GM23338 (cell line): Measurements from ENCODE around the gene ROR1. TPM values are rescaled to one million over a fixed set of nuclear protein-coding genes. Genes with fewer than 3 reads are reported as not detected.
"Not testable (repeated sequence)": the region's sequence is repeated elsewhere in the genome, so short reads cannot be mapped to it uniquely, and the experiment has no call there.

ENCODE experiments used
- ATAC-seq: fragments of 200-7000 bp; cut with Tn5 transposase; 3 replicates; pipeline ENCODE4 v1.9.1; 2020
- DNase-seq: peaks from one replicate; pipeline ENCODE4 v3.0.0-alpha.2; 2015; ENCODE audit warnings: low spot score
- H2AFZ ChIP-seq: fragments of 200-600 bp; sonication (generic); 2 replicates; pipeline ENCODE4 v1.8.0; 2016; ENCODE audit warnings: antibody characterized with exemption, mild to moderate bottlenecking, moderate library complexity
- H3F3A ChIP-seq: fragments of 200-600 bp; sonication (generic); replicated peaks from 2 replicates; pipeline ENCODE4 v1.8.0; 2017; ENCODE audit warnings: antibody characterized with exemption, mixed run types, low read depth
- H3K27ac ChIP-seq: fragments of 200-600 bp; sonication (generic); 2 replicates; pipeline ENCODE4 v1.6.1; 2016; ENCODE audit warnings: low read depth
- H3K27me3 ChIP-seq: fragments of 200-600 bp; sonication (generic); 2 replicates; pipeline ENCODE4 v1.8.0; 2016; ENCODE audit warnings: mild to moderate bottlenecking, mixed run types, moderate library complexity; ENCODE audit not compliant: insufficient read depth
- H3K36me3 ChIP-seq: fragments of 200-600 bp; sonication (generic); 2 replicates; pipeline ENCODE4 v1.8.0; 2016; ENCODE audit warnings: mild to moderate bottlenecking; ENCODE audit not compliant: insufficient read depth
- H3K4me1 ChIP-seq: fragments of 200-600 bp; sonication (generic); 2 replicates; pipeline ENCODE4 v1.8.0; 2016; ENCODE audit warnings: mild to moderate bottlenecking, moderate library complexity; ENCODE audit not compliant: insufficient read depth
- H3K4me2 ChIP-seq: fragments of 200-600 bp; sonication (generic); 2 replicates; pipeline ENCODE4 v1.7.1; 2017; ENCODE audit warnings: mixed run types
- H3K4me3 ChIP-seq: fragments of 200-600 bp; sonication (generic); 2 replicates; pipeline ENCODE4 v1.6.1; 2016; ENCODE audit warnings: mixed run types
- H3K79me2 ChIP-seq: fragments of 200-600 bp; sonication (generic); replicated peaks from 2 replicates; pipeline ENCODE4 v1.8.0; 2017; ENCODE audit warnings: mild to moderate bottlenecking; ENCODE audit not compliant: insufficient read depth
- H3K9me2 ChIP-seq: fragments of 200-600 bp; sonication (generic); 2 replicates; pipeline ENCODE4 v1.8.0; 2017; ENCODE audit not compliant: insufficient read depth
- H4K20me1 ChIP-seq: fragments of 200-600 bp; sonication (generic); replicated peaks from 2 replicates; pipeline ENCODE4 v1.8.0; 2017; ENCODE audit warnings: mild to moderate bottlenecking; ENCODE audit not compliant: insufficient read depth
- H3K27ac Mint-ChIP-seq: 2 replicates; pipeline ENCODE4 v1.8.0; 2020; ENCODE audit warnings: inconsistent platforms, mild to moderate bottlenecking, moderate library complexity, mixed read lengths
- H3K27me3 Mint-ChIP-seq: 3 replicates; pipeline ENCODE4 v1.8.0; 2022; ENCODE audit warnings: low read depth, mild to moderate bottlenecking, moderate library complexity, mixed read lengths, inconsistent platforms; ENCODE audit not compliant: insufficient read depth, poor library complexity
- H3K36me3 Mint-ChIP-seq: 3 replicates; pipeline ENCODE4 v1.8.0; 2021; ENCODE audit warnings: low read depth, mild to moderate bottlenecking, inconsistent platforms, moderate library complexity, mixed read lengths
- H3K4me1 Mint-ChIP-seq: 3 replicates; pipeline ENCODE4 v1.8.0; 2020; ENCODE audit warnings: mild to moderate bottlenecking, inconsistent platforms, mixed read lengths
- H3K4me3 Mint-ChIP-seq: 3 replicates; pipeline ENCODE4 v1.8.0; 2021; ENCODE audit warnings: moderate library complexity, mild to moderate bottlenecking, inconsistent platforms, mixed read lengths
- H3K9me3 Mint-ChIP-seq: 3 replicates; pipeline ENCODE4 v1.8.0; 2020; ENCODE audit warnings: moderate library complexity, mild to moderate bottlenecking, inconsistent platforms, mixed read lengths
- JUNB ChIP-seq: IDR thresholded peaks from one replicate; pipeline ENCODE4 v1.6.1; 2016; ENCODE audit warnings: antibody characterized with exemption; ENCODE audit not compliant: unreplicated experiment
- STAT1 ChIP-seq: IDR thresholded peaks from one replicate; pipeline ENCODE4 v1.6.1; 2016; ENCODE audit warnings: antibody characterized with exemption; ENCODE audit not compliant: unreplicated experiment
- polyA plus RNA-seq: library from polyadenylated mRNA; unstranded; fragments of >200 nt; fragmentation: Nextera tagmentation; extraction: Ambion mirVana; gene quantifications from 2 replicates; pipeline ENCODE4 v1.2.1, GENCODE V29; 2016
- total RNA-seq: library from RNA; depleted of rRNA; stranded (reverse); fragments of >200 nt; shearing (Covaris generic); gene quantifications from 2 replicates; pipeline ENCODE4 v1.2.3, GENCODE V29; 2014
- TF ChIP-seq, protein P1 (sequence below): IDR thresholded peaks from 2 replicates; pipeline ENCODE4 v1.6.1; 2016; ENCODE audit warnings: antibody characterized with exemption
- TF ChIP-seq, protein P2 (sequence below): fragments of 250-450 bp; sonication (Bioruptor Pico); IDR thresholded peaks from 2 replicates; pipeline ENCODE4 v1.5.0; 2020; ENCODE audit warnings: mild to moderate bottlenecking, moderate library complexity

ROR1 gene
- total and polyA plus RNA-seq, 2 experiments from 2014 or later, result 59.7 to 96.0 TPM

DNA sequence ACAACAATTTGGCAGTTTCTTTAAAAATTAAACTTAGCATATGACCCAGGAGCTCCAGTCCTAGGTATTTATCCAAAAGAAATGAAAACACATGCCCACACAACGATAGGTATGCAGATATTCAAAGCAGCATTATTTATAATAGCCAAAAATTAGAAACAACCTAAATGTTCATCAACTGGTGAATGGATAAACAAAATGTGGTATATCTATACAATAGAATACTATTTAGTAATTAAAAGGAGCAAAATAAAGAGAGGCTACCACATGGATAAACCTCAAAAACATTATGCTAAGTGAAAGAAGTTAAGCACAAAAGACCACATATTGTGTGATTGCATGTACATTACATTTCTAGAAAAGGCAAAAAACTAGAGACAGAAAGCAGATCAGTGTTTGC, 51.3 kb downstream of the ROR1 start (continued):
- TF ChIP-seq, protein P1, sequence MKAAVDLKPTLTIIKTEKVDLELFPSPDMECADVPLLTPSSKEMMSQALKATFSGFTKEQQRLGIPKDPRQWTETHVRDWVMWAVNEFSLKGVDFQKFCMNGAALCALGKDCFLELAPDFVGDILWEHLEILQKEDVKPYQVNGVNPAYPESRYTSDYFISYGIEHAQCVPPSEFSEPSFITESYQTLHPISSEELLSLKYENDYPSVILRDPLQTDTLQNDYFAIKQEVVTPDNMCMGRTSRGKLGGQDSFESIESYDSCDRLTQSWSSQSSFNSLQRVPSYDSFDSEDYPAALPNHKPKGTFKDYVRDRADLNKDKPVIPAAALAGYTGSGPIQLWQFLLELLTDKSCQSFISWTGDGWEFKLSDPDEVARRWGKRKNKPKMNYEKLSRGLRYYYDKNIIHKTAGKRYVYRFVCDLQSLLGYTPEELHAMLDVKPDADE, result no peak
- TF ChIP-seq STAT1 (no peak), JUNB (no peak)
- TF ChIP-seq, protein P2, sequence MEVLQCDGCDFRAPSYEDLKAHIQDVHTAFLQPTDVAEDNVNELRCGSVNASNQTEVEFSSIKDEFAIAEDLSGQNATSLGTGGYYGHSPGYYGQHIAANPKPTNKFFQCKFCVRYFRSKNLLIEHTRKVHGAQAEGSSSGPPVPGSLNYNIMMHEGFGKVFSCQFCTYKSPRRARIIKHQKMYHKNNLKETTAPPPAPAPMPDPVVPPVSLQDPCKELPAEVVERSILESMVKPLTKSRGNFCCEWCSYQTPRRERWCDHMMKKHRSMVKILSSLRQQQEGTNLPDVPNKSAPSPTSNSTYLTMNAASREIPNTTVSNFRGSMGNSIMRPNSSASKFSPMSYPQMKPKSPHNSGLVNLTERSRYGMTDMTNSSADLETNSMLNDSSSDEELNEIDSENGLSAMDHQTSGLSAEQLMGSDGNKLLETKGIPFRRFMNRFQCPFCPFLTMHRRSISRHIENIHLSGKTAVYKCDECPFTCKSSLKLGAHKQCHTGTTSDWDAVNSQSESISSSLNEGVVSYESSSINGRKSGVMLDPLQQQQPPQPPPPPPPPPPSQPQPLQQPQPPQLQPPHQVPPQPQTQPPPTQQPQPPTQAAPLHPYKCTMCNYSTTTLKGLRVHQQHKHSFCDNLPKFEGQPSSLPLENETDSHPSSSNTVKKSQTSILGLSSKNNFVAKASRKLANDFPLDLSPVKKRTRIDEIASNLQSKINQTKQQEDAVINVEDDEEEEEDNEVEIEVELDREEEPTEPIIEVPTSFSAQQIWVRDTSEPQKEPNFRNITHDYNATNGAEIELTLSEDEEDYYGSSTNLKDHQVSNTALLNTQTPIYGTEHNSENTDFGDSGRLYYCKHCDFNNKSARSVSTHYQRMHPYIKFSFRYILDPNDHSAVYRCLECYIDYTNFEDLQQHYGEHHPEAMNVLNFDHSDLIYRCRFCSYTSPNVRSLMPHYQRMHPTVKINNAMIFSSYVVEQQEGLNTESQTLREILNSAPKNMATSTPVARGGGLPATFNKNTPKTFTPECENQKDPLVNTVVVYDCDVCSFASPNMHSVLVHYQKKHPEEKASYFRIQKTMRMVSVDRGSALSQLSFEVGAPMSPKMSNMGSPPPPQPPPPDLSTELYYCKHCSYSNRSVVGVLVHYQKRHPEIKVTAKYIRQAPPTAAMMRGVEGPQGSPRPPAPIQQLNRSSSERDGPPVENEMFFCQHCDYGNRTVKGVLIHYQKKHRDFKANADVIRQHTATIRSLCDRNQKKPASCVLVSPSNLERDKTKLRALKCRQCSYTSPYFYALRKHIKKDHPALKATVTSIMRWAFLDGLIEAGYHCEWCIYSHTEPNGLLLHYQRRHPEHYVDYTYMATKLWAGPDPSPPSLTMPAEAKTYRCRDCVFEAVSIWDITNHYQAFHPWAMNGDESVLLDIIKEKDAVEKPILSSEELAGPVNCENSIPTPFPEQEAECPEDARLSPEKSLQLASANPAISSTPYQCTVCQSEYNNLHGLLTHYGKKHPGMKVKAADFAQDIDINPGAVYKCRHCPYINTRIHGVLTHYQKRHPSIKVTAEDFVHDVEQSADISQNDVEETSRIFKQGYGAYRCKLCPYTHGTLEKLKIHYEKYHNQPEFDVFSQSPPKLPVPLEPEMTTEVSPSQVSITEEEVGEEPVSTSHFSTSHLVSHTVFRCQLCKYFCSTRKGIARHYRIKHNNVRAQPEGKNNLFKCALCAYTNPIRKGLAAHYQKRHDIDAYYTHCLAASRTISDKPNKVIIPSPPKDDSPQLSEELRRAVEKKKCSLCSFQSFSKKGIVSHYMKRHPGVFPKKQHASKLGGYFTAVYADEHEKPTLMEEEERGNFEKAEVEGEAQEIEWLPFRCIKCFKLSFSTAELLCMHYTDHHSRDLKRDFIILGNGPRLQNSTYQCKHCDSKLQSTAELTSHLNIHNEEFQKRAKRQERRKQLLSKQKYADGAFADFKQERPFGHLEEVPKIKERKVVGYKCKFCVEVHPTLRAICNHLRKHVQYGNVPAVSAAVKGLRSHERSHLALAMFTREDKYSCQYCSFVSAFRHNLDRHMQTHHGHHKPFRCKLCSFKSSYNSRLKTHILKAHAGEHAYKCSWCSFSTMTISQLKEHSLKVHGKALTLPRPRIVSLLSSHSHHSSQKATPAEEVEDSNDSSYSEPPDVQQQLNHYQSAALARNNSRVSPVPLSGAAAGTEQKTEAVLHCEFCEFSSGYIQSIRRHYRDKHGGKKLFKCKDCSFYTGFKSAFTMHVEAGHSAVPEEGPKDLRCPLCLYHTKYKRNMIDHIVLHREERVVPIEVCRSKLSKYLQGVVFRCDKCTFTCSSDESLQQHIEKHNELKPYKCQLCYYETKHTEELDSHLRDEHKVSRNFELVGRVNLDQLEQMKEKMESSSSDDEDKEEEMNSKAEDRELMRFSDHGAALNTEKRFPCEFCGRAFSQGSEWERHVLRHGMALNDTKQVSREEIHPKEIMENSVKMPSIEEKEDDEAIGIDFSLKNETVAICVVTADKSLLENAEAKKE (CRISPR knock-in tag), result no peak

DNA sequence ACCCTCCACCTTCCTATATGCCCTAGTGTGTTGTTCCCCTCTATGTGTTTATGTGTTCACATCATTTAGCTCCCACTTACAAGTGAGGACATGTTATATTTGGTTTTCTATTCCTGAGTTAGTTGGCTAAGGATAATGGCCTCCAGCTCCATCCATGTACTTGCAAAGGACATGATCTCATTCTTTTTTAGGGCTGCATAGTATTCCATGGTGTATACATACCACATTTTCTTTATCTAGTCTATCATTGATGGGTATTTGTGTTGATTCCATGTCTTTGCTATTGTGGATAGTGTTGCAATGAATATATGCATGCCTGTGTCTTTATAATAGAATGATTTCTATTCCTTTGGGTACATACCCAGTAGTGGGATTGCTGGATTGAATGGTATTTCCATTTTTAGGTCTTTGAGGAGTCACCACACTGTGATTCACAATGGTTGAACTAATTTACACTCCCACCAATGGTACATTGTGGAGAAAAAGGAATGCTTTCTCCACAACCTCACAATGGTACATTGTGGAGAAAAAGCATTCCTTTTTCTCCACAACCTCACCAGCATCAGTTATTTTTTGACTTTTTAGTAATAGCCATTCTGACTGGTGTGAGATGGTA, 52.5 kb downstream of the ROR1 start:
- peaks cover 100% of the 10 kb centered on the region for H3K79me2 ChIP-seq
- not testable (repeated sequence) for H3K27ac Mint-ChIP-seq

More for the DNA sequence above, 52.5 kb downstream of the ROR1 start:
- H3K4me1 ChIP-seq, result peaks cover 56% of the 10 kb centered on the region
- DNase-seq, H3K27me3 Mint-ChIP-seq, ATAC-seq, H3K27ac ChIP-seq, H3K27me3 ChIP-seq, H3K4me3 Mint-ChIP-seq, H3K4me2 ChIP-seq, H3F3A ChIP-seq, H3K9me2 ChIP-seq, H3K36me3 ChIP-seq, H3K4me3 ChIP-seq, H2AFZ ChIP-seq, H3K9me3 Mint-ChIP-seq: not testable (repeated sequence)
- Mint-ChIP-seq H3K4me1 (peaks cover 53% of the 10 kb centered on the region), H3K36me3 (peaks cover 29% of the 10 kb centered on the region)
- H4K20me1 ChIP-seq, result peaks cover 39% of the 10 kb centered on the region
